ENCODE data around the gene GPLD1. TPM values are rescaled to one million over a fixed set of nuclear protein-coding genes. Genes with fewer than 3 reads are reported as not detected.

GPLD1 gene
- total RNA-seq, 4 donors from 2014 or later: 3.8 to 5.3 (median 4.1) TPM

DNA sequence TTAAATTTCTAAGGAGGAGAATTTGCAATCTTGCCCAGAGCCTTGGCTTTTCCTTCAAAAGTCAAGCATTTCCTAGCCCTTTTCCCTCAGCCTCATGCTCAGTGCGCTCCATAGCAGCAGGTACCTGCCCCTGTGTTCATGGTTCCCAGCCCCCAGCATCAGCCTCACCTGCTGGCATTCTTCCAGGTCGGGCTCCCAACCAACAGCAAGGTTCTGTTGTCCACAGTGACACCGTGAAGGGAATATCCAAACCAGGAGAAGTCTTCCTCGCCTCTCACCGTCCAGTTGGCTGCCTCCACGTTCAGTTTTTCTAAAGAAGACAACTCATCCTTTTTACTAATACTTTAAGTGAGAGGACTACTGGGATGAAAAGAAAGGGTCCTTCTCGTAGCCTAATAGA lies 42.7 kb downstream of the GPLD1 start:
- no peak overlapping the region for H3K27ac ChIP-seq (replicated peaks in 1 of 4)
- 95% methylated on average over 7 of the region's 7 CpGs for WGBS
- H3K36me3 ChIP-seq: peaks cover 0 to 21% (median 0%) of the 10 kb centered on the region in 4 donors
- H3K9me3 ChIP-seq: no peaks in the 10 kb centered on the region
- TF ChIP-seq, protein P1, sequence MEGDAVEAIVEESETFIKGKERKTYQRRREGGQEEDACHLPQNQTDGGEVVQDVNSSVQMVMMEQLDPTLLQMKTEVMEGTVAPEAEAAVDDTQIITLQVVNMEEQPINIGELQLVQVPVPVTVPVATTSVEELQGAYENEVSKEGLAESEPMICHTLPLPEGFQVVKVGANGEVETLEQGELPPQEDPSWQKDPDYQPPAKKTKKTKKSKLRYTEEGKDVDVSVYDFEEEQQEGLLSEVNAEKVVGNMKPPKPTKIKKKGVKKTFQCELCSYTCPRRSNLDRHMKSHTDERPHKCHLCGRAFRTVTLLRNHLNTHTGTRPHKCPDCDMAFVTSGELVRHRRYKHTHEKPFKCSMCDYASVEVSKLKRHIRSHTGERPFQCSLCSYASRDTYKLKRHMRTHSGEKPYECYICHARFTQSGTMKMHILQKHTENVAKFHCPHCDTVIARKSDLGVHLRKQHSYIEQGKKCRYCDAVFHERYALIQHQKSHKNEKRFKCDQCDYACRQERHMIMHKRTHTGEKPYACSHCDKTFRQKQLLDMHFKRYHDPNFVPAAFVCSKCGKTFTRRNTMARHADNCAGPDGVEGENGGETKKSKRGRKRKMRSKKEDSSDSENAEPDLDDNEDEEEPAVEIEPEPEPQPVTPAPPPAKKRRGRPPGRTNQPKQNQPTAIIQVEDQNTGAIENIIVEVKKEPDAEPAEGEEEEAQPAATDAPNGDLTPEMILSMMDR (IDR thresholded peaks at IDR 0.05): no peak
- no peak for TF ChIP-seq POLR2A (IDR thresholded peaks at IDR 0.05; ENCODE audit: low read depth)
- no peak for TF ChIP-seq EP300 (IDR thresholded peaks at IDR 0.05)
- no peak for TF ChIP-seq POLR2AphosphoS5 (IDR thresholded peaks at IDR 0.05)
- intact Hi-C loops (cut with DNase I): no loop called here
- no peak overlapping the region for H3K4me3 ChIP-seq
- H3K4me1 ChIP-seq: no peaks in the 10 kb centered on the region
- no peaks in the 10 kb centered on the region for H3K27me3 ChIP-seq
- no peak for DNase-seq (ENCODE audit: extremely low spot score)

DNA sequence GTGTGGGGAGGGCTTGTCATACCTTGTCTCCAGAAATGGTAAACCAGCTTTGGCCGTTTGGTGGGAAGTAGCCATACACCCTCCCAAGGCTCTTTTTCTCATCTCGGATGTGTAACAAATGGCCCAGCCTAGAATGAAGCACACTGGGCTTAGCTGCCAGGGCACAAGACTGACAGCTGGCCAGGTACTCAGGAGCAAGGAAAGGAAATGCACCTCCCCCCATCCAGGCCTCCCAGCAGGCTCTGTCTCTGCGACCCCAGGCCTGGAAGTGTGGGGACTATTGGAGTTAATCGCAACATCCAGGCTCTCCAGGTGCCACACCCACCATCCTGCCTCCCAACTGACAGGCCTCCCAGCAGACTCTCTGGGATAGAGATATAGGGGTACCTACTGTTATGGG lies 43.7 kb downstream of the GPLD1 start:
- Histone ChIP-seq H3K36me3 (peaks cover 0 to 21% (median 0%) of the 10 kb centered on the region in 4 donors), H3K4me3 (no peak overlapping the region), H3K27me3 (no peaks in the 10 kb centered on the region), H3K9me3 (no peaks in the 10 kb centered on the region), H3K4me1 (no peaks in the 10 kb centered on the region), H3K27ac (replicated peaks in 1 of 4) (no peak overlapping the region)
- DNase-seq (ENCODE audit: extremely low spot score): no peak
- no peak for TF ChIP-seq POLR2AphosphoS5 (IDR thresholded peaks at IDR 0.05)
- TF ChIP-seq, protein P1 (IDR thresholded peaks at IDR 0.05): no peak
- intact Hi-C loops (cut with DNase I): no loop called here
- 90% methylated on average over 2 of the region's 4 CpGs for WGBS

DNA sequence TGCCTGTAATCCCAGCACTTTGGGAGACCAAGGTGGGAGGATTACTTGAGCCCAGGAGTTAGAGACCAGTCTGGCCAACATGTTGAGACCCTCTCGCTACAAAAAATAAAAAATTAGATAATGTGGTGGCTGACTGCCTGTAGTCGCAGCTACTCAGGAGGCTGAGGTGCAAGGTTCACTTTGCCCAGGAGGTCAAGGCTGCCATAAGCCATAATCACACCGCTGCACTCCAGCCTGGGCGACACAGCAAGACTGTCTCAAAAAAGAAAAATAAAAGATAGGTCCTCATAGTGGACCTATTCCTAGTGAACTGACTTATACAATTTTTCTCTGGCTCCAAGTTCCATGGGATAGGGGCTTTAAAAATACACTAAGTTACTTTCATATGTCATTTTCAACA lies 44.8 kb downstream of the GPLD1 start:
- Histone ChIP-seq H3K9me3 (no peaks in the 10 kb centered on the region), H3K36me3 (peaks cover 0 to 25% (median 0%) of the 10 kb centered on the region in 4 donors), H3K4me3 (no peak overlapping the region), H3K4me1 (no peaks in the 10 kb centered on the region), H3K27me3 (no peaks in the 10 kb centered on the region), H3K27ac (replicated peaks in 1 of 4) (no peak overlapping the region)
- WGBS: 99% methylated on average over 4 of the region's 4 CpGs
- intact Hi-C loops (cut with DNase I): no loop called here
- no peak for DNase-seq (ENCODE audit: extremely low spot score)
- TF ChIP-seq POLR2AphosphoS5 (IDR thresholded peaks at IDR 0.05) (no peak), EP300 (IDR thresholded peaks at IDR 0.05) (no peak), POLR2A (IDR thresholded peaks at IDR 0.05; ENCODE audit: low read depth) (no peak)
- TF ChIP-seq, protein P1 (IDR thresholded peaks at IDR 0.05): no peak

DNA sequence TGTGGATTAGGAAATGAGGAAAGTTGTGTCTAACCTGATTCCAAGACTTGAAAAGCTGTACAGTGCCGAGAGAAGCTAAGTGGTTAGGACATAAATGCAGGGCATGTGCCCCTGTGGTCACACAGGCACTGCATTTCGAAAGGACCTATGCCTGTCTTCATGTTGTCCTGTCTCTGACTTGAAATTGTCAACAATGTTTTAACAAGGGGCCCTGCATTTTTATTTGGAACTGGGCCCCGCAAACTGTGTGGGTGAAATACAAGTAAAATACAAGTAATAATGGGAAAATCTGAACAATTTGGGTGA lies 47.8 kb downstream of the GPLD1 start:
- intact Hi-C loops (cut with DNase I): no loop called here
- 86% methylated on average over 3 of the region's 3 CpGs for WGBS

More for the DNA sequence above, 47.8 kb downstream of the GPLD1 start:
- Histone ChIP-seq H3K9me3 (no peaks in the 10 kb centered on the region), H3K27me3 (no peaks in the 10 kb centered on the region), H3K4me3 (no peak overlapping the region), H3K36me3 (peaks cover 0 to 28% (median 0%) of the 10 kb centered on the region in 4 donors), H3K27ac (replicated peaks in 1 of 4) (no peak overlapping the region), H3K4me1 (no peaks in the 10 kb centered on the region)
- no peak for TF ChIP-seq POLR2A (IDR thresholded peaks at IDR 0.05; ENCODE audit: low read depth)
- TF ChIP-seq POLR2AphosphoS5 (IDR thresholded peaks at IDR 0.05): no peak
- TF ChIP-seq, protein P1 (IDR thresholded peaks at IDR 0.05): no peak
- no peak for TF ChIP-seq EP300 (IDR thresholded peaks at IDR 0.05)
- no peak for DNase-seq (ENCODE audit: extremely low spot score)

Data from esophagus muscularis mucosa (tissue), 4 donors.